ENCODE measurements around the gene JUN. TPM values are rescaled to one million over a fixed set of nuclear protein-coding genes. Genes with fewer than 3 reads are reported as not detected.
A peak's percentile ranks its signal among the peaks of the same experiment; 100 is the strongest.

Gene JUN
- polyA plus RNA-seq, 1 donor (not counting 4 experiments of a cell fraction or from before 2014, with no cell fraction given): 70.1 TPM

DNA sequence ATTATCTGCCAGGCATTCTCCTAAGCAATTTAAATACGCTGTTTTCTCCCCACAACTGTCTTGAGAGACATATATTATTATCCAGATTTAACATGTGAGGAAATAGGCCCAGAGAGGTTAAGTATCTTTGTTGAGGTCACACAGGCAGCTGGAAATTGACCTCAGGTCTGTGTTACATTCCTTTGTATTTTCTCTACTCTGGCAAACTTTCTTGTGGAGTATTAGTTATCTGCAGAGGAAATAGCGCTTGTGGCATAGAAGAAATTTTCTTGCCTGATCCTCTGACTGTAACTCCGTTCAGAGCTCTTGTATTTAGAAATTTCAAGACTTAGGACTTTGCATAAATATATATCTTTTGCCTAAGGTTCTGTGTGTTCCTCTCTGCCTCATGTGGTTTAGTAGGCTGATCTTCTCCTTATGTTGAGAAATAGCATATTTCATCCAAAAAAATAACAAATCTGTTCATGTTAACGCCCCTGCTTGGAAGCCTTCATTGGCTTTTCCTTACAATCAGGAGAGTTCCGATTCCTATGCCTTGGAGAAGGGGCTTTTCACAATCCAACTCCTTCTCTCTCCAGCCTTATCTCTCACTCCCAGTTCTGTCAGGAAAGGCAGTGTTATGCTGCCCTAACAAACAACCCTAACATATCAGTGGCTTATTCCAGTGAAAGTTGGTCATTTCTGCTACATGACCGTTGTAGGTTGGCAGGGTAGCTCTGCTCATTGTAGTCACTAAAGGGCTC lies 2.5 kb upstream of the JUN start:
- Histone ChIP-seq H3K79me2 (ENCODE audit: control insufficient read depth, insufficient read depth, low read length) (peaks cover 24% of the 10 kb centered on the region), H3K9me3 (ENCODE audit: control insufficient read depth, low read depth, low read length) (peaks cover 2% of the 10 kb centered on the region), H3K27ac (ENCODE audit: control insufficient read depth, insufficient read depth, low read length) (peak overlapping the region; percentile 99), H4K20me1 (ENCODE audit: control insufficient read depth, extremely low read depth, insufficient read depth, low read length) (peaks cover 17% of the 10 kb centered on the region), H2AFZ (ENCODE audit: control insufficient read depth, low read length) (no peak overlapping the region), H3K4me2 (ENCODE audit: control insufficient read depth, extremely low read depth, insufficient read depth, low read depth, low read length) (peak overlapping the region; percentile 96), H3K36me3 (ENCODE audit: control insufficient read depth in 2 of 2, extremely low read depth in 1 of 2, insufficient read depth in 2 of 2, low read length in 2 of 2) (peaks cover 3 to 7% of the 10 kb centered on the region in 2 experiments), H3K4me3 (ENCODE audit: control insufficient read depth in 2 of 3, extremely low read depth in 1 of 3, insufficient read depth in 2 of 3, low read depth in 1 of 3, low read length in 3 of 3) (no peak overlapping the region), H3K9me1 (ENCODE audit: control insufficient read depth, extremely low read depth, insufficient read depth, low read length) (no peaks in the 10 kb centered on the region), H3K27me3 (ENCODE audit: control insufficient read depth, extremely low read depth, insufficient read depth, low read length) (no peaks in the 10 kb centered on the region), H3K4me1 (ENCODE audit: control insufficient read depth, extremely low read depth, insufficient read depth, low read length) (peaks cover 15% of the 10 kb centered on the region), H3K9ac (ENCODE audit: control insufficient read depth, extremely low read depth, insufficient read depth, low read length) (peak overlapping the region; percentile 100)
- DNase-seq (ENCODE audit: low read depth, low spot score) (no peak), FAIRE-seq (no peak)
- no peak for TF ChIP-seq EZH2 (IDR thresholded peaks at IDR 0.05; ENCODE audit: low read length)
- TF ChIP-seq, protein P1, sequence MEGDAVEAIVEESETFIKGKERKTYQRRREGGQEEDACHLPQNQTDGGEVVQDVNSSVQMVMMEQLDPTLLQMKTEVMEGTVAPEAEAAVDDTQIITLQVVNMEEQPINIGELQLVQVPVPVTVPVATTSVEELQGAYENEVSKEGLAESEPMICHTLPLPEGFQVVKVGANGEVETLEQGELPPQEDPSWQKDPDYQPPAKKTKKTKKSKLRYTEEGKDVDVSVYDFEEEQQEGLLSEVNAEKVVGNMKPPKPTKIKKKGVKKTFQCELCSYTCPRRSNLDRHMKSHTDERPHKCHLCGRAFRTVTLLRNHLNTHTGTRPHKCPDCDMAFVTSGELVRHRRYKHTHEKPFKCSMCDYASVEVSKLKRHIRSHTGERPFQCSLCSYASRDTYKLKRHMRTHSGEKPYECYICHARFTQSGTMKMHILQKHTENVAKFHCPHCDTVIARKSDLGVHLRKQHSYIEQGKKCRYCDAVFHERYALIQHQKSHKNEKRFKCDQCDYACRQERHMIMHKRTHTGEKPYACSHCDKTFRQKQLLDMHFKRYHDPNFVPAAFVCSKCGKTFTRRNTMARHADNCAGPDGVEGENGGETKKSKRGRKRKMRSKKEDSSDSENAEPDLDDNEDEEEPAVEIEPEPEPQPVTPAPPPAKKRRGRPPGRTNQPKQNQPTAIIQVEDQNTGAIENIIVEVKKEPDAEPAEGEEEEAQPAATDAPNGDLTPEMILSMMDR (optimal IDR thresholded peaks at IDR 0.05 in 1 of 3, IDR thresholded peaks at IDR 0.05 in 1 of 3, conservative IDR thresholded peaks at IDR 0.05 in 1 of 3; ENCODE audit: extremely low read depth in 1 of 3, insufficient read depth in 2 of 3, low read length in 3 of 3): no peak
- dilution Hi-C loops (cut with MboI; ENCODE audit: extremely low pct_ligation_motif_present, low sequenced_read_pairs): no loop called here

DNA sequence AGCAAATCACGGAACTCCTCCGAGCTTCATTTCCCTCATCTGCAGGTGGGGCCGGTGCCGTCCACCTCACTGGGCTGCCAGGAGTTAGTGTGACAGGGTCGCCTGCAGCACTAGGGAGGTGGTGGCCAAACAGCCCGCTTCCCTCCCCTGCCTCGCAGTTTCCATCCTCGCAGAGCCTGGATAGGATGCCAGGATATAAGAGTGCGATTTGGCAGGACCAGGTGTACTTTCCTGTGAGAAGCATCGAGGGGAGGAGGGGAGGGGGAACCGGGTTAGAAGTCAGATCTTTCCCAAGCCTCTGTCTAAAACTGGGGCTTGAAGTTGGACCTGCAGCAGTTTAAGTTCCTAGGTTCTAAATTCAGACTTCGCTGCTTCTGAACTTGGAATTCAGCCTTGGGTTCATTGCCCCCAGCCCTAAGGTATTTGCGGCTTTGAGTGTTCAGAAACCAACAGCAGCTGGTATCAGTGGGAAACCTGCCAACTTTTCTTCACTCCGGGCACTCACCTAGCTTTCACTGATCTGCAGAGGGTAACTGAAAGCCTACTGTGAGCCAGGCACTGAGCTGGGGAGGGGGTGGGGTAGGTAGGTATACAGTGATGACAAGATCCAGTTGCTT lies 1.7 kb upstream of the JUN start:
- peaks cover 3 to 7% of the 10 kb centered on the region in 2 experiments for H3K36me3 ChIP-seq (ENCODE audit: control insufficient read depth in 2 of 2, extremely low read depth in 1 of 2, insufficient read depth in 2 of 2, low read length in 2 of 2)
- H3K4me2 ChIP-seq (ENCODE audit: control insufficient read depth, extremely low read depth, insufficient read depth, low read depth, low read length): peak overlapping the region; percentile 96
- dilution Hi-C loops (cut with MboI; ENCODE audit: extremely low pct_ligation_motif_present, low sequenced_read_pairs): no loop called here
- H3K9ac ChIP-seq (ENCODE audit: control insufficient read depth, extremely low read depth, insufficient read depth, low read length): peak overlapping the region; percentile 100
- peaks cover 20% of the 10 kb centered on the region for H3K4me1 ChIP-seq (ENCODE audit: control insufficient read depth, extremely low read depth, insufficient read depth, low read length)
- peak; percentile 73 for FAIRE-seq
- TF ChIP-seq EZH2 (IDR thresholded peaks at IDR 0.05; ENCODE audit: low read length): no peak
- TF ChIP-seq, protein P1 (optimal IDR thresholded peaks at IDR 0.05 in 1 of 3, IDR thresholded peaks at IDR 0.05 in 1 of 3, conservative IDR thresholded peaks at IDR 0.05 in 1 of 3; ENCODE audit: extremely low read depth in 1 of 3, insufficient read depth in 2 of 3, low read length in 3 of 3): no peak
- peak overlapping the region; percentile 76 to 92 (median 88) for H3K4me3 ChIP-seq (ENCODE audit: control insufficient read depth in 2 of 3, extremely low read depth in 1 of 3, insufficient read depth in 2 of 3, low read depth in 1 of 3, low read length in 3 of 3)
- peaks cover 31% of the 10 kb centered on the region for H3K79me2 ChIP-seq (ENCODE audit: control insufficient read depth, insufficient read depth, low read length)
- H3K9me1 ChIP-seq (ENCODE audit: control insufficient read depth, extremely low read depth, insufficient read depth, low read length): no peaks in the 10 kb centered on the region
- H3K27me3 ChIP-seq (ENCODE audit: control insufficient read depth, extremely low read depth, insufficient read depth, low read length): no peaks in the 10 kb centered on the region
- H2AFZ ChIP-seq (ENCODE audit: control insufficient read depth, low read length): peak overlapping the region; percentile 48
- no peak for DNase-seq (ENCODE audit: low read depth, low spot score)
- H3K9me3 ChIP-seq (ENCODE audit: control insufficient read depth, low read depth, low read length): peaks cover 2% of the 10 kb centered on the region
- H4K20me1 ChIP-seq (ENCODE audit: control insufficient read depth, extremely low read depth, insufficient read depth, low read length): peaks cover 17% of the 10 kb centered on the region
- H3K27ac ChIP-seq (ENCODE audit: control insufficient read depth, insufficient read depth, low read length): peak overlapping the region; percentile 99
